ENCODE measurements around the gene CCL7.
A peak's percentile ranks its signal among the peaks of the same experiment; 100 is the strongest.

The CCL7 gene

GRCh38 chr17:34265711-34266110 is 4.3 kb upstream of the CCL7 start:
- TF ChIP-seq ARNTL (CRISPR knock-in tag; IDR thresholded peaks at IDR 0.05; ENCODE audit: borderline replicate concordance, low read depth), result no peak
- TF ChIP-seq, protein P1, sequence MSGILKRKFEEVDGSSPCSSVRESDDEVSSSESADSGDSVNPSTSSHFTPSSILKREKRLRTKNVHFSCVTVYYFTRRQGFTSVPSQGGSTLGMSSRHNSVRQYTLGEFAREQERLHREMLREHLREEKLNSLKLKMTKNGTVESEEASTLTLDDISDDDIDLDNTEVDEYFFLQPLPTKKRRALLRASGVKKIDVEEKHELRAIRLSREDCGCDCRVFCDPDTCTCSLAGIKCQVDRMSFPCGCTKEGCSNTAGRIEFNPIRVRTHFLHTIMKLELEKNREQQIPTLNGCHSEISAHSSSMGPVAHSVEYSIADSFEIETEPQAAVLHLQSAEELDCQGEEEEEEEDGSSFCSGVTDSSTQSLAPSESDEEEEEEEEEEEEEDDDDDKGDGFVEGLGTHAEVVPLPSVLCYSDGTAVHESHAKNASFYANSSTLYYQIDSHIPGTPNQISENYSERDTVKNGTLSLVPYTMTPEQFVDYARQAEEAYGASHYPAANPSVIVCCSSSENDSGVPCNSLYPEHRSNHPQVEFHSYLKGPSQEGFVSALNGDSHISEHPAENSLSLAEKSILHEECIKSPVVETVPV (CRISPR knock-in tag; IDR thresholded peaks at IDR 0.05), result no peak
- no peak for TF ChIP-seq ZNF565 (CRISPR knock-in tag; conservative IDR thresholded peaks at IDR 0.05; ENCODE audit: low read depth)
- no peak for TF ChIP-seq TCF4 (CRISPR knock-in tag; IDR thresholded peaks at IDR 0.05; ENCODE audit: borderline replicate concordance)
- no peak for TF ChIP-seq OSR1 (CRISPR knock-in tag; IDR thresholded peaks at IDR 0.05)
- TF ChIP-seq ZC3H10 (CRISPR knock-in tag; IDR thresholded peaks at IDR 0.05), result no peak
- TF ChIP-seq RARB (CRISPR knock-in tag; IDR thresholded peaks at IDR 0.05), result no peak
- no peak for TF ChIP-seq ESRRG (CRISPR knock-in tag; IDR thresholded peaks at IDR 0.05)
- ATAC-seq, result no peak

DNA sequence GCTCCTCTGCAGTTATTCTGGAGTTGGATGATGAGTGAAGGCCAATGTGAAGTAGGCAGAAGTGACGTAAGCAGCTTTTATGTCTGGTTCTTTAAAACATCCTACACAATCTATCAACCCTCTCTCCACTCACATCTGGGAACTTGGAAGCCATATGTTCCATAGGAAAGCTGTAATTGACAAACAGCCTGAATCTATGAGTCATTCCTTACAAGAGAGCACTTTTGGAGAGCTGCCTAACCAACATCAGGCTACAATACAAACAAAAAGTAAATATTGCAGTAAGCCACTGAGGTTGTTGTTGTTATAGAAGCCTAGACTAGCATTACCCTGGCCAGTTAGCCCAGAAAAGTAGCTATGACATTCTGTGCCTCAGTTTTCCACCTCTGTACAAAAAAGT is 5.9 kb downstream of the CCL7 start:
- peak; percentile 84 for ATAC-seq
- TF ChIP-seq PPARA (CRISPR knock-in tag; IDR thresholded peaks at IDR 0.05; ENCODE audit: borderline replicate concordance) (no peak), RARB (CRISPR knock-in tag; IDR thresholded peaks at IDR 0.05) (no peak), TCF4 (CRISPR knock-in tag; IDR thresholded peaks at IDR 0.05; ENCODE audit: borderline replicate concordance) (no peak), ZFP30 (CRISPR knock-in tag; IDR thresholded peaks at IDR 0.05) (no peak), BACH2 (CRISPR knock-in tag; IDR thresholded peaks at IDR 0.05; ENCODE audit: borderline replicate concordance) (no peak), TOX (CRISPR knock-in tag; IDR thresholded peaks at IDR 0.05; ENCODE audit: borderline replicate concordance) (no peak)
- TF ChIP-seq, protein P2, sequence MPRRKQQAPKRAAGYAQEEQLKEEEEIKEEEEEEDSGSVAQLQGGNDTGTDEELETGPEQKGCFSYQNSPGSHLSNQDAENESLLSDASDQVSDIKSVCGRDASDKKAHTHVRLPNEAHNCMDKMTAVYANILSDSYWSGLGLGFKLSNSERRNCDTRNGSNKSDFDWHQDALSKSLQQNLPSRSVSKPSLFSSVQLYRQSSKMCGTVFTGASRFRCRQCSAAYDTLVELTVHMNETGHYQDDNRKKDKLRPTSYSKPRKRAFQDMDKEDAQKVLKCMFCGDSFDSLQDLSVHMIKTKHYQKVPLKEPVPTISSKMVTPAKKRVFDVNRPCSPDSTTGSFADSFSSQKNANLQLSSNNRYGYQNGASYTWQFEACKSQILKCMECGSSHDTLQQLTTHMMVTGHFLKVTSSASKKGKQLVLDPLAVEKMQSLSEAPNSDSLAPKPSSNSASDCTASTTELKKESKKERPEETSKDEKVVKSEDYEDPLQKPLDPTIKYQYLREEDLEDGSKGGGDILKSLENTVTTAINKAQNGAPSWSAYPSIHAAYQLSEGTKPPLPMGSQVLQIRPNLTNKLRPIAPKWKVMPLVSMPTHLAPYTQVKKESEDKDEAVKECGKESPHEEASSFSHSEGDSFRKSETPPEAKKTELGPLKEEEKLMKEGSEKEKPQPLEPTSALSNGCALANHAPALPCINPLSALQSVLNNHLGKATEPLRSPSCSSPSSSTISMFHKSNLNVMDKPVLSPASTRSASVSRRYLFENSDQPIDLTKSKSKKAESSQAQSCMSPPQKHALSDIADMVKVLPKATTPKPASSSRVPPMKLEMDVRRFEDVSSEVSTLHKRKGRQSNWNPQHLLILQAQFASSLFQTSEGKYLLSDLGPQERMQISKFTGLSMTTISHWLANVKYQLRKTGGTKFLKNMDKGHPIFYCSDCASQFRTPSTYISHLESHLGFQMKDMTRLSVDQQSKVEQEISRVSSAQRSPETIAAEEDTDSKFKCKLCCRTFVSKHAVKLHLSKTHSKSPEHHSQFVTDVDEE (CRISPR knock-in tag; IDR thresholded peaks at IDR 0.05), result no peak

DNA sequence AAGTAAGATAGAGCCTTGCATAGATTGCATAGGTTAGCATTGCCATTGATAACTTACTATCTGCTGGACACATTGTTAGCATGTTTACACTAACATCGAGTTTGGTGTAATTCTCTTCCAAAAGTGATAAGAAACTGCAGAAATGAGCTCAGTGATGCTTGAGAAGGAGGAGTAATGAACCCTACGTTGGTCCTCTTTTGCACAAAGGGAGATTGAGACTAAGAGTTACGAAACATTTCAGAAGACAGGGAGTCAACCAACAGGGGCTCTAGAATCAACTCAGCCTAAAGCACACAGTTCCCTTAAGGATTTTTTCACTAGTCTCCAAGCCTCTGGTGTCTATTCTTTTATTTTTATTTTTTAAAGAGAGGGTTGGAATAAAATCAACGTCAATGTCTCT is 6.8 kb downstream of the CCL7 start:
- no peak for TF ChIP-seq BACH2 (CRISPR knock-in tag; IDR thresholded peaks at IDR 0.05; ENCODE audit: borderline replicate concordance)
- TF ChIP-seq, protein P3, sequence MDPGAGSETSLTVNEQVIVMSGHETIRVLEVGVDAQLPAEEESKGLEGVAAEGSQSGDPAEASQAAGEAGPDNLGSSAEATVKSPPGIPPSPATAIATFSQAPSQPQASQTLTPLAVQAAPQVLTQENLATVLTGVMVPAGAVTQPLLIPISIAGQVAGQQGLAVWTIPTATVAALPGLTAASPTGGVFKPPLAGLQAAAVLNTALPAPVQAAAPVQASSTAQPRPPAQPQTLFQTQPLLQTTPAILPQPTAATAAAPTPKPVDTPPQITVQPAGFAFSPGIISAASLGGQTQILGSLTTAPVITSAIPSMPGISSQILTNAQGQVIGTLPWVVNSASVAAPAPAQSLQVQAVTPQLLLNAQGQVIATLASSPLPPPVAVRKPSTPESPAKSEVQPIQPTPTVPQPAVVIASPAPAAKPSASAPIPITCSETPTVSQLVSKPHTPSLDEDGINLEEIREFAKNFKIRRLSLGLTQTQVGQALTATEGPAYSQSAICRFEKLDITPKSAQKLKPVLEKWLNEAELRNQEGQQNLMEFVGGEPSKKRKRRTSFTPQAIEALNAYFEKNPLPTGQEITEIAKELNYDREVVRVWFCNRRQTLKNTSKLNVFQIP (CRISPR knock-in tag; IDR thresholded peaks at IDR 0.05; ENCODE audit: borderline replicate concordance, low read depth), result no peak
- no peak for TF ChIP-seq OSR1 (CRISPR knock-in tag; IDR thresholded peaks at IDR 0.05)
- no peak for TF ChIP-seq RARB (CRISPR knock-in tag; IDR thresholded peaks at IDR 0.05)
- no peak for TF ChIP-seq ARNTL (CRISPR knock-in tag; IDR thresholded peaks at IDR 0.05; ENCODE audit: borderline replicate concordance, low read depth)
- ATAC-seq, result no peak

DNA sequence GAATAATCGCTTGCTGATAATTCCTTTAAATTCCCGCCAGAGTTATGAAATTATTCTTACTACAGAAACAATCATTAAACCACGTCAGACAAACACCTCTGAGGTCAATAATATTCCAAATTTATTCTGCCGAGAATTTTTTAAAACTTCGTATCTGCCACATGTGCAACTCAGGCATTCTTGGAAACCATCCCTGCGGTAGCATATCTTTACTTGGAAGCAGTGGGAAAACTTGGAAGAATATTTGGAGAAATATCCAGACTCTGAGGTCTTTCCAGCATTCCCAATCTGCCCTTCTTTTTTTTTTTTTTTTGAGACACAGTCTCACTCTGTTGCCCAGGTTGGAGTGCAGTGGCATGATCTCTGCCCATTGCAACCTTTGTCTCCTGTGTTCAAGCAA is 13.6 kb downstream of the CCL7 start:
- ATAC-seq, result no peak
- no peak for TF ChIP-seq OSR1 (CRISPR knock-in tag; IDR thresholded peaks at IDR 0.05)
- no peak for TF ChIP-seq PPARA (CRISPR knock-in tag; IDR thresholded peaks at IDR 0.05; ENCODE audit: borderline replicate concordance)
- TF ChIP-seq TOX (CRISPR knock-in tag; IDR thresholded peaks at IDR 0.05; ENCODE audit: borderline replicate concordance), result no peak

DNA sequence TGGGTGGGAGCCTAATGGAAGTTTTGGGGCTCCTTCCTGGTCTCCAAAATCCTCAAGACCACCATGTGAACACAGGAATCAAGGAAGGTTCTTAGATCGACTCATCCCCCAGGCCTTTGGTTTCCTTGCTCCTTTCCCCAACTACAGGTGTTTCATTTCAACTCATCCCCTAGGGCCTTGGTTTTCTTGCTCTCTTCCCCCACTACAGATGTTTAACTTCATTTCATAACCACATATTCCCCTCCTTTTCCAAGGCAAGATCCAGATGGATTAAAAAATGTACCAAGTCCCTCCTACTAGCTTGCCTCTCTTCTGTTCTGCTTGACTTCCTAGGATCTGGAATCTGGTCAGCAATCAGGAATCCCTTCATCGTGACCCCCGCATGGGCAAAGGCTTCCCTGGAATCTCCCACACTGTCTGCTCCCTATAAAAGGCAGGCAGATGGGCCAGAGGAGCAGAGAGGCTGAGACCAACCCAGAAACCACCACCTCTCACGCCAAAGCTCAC is 15.3 kb downstream of the CCL7 start, which contains the start of gene CCL11:
CCL11 (plus strand) TSS at position 457 of the 507 bp plus-strand sequence. CDS start 67 bp downstream, outside the sequence.
- no peak for ATAC-seq
- no peak for TF ChIP-seq ZNF565 (CRISPR knock-in tag; conservative IDR thresholded peaks at IDR 0.05; ENCODE audit: low read depth)
- no peak for TF ChIP-seq BACH2 (CRISPR knock-in tag; IDR thresholded peaks at IDR 0.05; ENCODE audit: borderline replicate concordance)
- no peak for TF ChIP-seq TCF4 (CRISPR knock-in tag; IDR thresholded peaks at IDR 0.05; ENCODE audit: borderline replicate concordance)
- no peak for TF ChIP-seq ZNF70 (CRISPR knock-in tag; IDR thresholded peaks at IDR 0.05)
- TF ChIP-seq RARB (CRISPR knock-in tag; IDR thresholded peaks at IDR 0.05), result no peak

GRCh38 chr17:34287875-34288274 is 17.9 kb downstream of the CCL7 start:
- TF ChIP-seq, protein P3 (CRISPR knock-in tag; IDR thresholded peaks at IDR 0.05; ENCODE audit: borderline replicate concordance, low read depth), result no peak
- TF ChIP-seq ESRRG (CRISPR knock-in tag; IDR thresholded peaks at IDR 0.05), result no peak
- no peak for TF ChIP-seq PATZ1 (CRISPR knock-in tag; IDR thresholded peaks at IDR 0.05; ENCODE audit: borderline replicate concordance)
- TF ChIP-seq ZNF70 (CRISPR knock-in tag; IDR thresholded peaks at IDR 0.05), result no peak
- no peak for TF ChIP-seq ARNTL (CRISPR knock-in tag; IDR thresholded peaks at IDR 0.05; ENCODE audit: borderline replicate concordance, low read depth)
- no peak for TF ChIP-seq ZFP3 (CRISPR knock-in tag; IDR thresholded peaks at IDR 0.05)

More at GRCh38 chr17:34287875-34288274, 17.9 kb downstream of the CCL7 start:
- ATAC-seq, result no peak

Data from SK-N-SH treated with all-trans-retinoic acid at 6 μM for 48 hours (cell line).